Transverse colon (tissue), 3 donors: Measurements from ENCODE around the gene PRSS57.

ENCODE experiments used
- POLR2A ChIP-seq: fragments of 450-650 bp; IDR thresholded peaks from one replicate; pipeline ENCODE4 v1.6.1; 2016; ENCODE audit warnings: antibody characterized with exemption, mild to moderate bottlenecking, moderate library complexity
- TF ChIP-seq, protein P1 (sequence below), 5 experiments: fragments of 200-600 bp in 3 of 5; fragments of 450-650 bp in 2 of 5; sonication (generic) in 3 of 5; IDR thresholded peaks; 1 replicate in 2 of 5; 2 replicates in 3 of 5; pipeline ENCODE4 v1.5.1; 2016 to 2017; ENCODE audit warnings: antibody characterized with exemption in 5 of 5, inconsistent platforms in 3 of 5, mild to moderate bottlenecking in 2 of 5, moderate library complexity in 1 of 5

DNA sequence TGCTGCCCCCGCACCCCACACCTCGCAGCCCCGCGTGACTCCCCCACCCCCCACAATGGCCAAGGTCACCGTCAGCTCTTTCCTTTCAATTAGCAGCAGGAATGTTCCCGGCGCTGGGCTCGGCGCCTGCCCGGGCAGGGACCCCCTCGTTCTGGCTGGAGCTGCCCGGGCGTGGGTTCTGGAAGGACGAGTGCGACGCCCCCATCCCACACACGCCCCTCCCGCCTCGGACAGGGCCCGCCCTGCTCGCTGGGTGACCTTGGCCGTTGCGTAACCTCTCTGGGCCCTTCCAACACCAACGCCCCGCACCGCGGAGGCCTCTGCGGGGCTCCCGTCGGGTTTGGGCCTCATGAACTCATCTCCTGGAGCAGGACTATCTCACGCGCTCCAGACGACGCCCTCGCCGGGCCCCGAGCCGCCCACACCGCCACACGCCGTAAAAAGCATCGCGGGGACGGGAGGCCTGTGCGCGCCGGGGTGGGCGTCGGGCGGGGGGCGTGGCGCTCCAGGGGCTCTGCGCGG lies 23.8 kb upstream of the PRSS57 start:
- TF ChIP-seq POLR2A: no peak
- TF ChIP-seq, protein P1, sequence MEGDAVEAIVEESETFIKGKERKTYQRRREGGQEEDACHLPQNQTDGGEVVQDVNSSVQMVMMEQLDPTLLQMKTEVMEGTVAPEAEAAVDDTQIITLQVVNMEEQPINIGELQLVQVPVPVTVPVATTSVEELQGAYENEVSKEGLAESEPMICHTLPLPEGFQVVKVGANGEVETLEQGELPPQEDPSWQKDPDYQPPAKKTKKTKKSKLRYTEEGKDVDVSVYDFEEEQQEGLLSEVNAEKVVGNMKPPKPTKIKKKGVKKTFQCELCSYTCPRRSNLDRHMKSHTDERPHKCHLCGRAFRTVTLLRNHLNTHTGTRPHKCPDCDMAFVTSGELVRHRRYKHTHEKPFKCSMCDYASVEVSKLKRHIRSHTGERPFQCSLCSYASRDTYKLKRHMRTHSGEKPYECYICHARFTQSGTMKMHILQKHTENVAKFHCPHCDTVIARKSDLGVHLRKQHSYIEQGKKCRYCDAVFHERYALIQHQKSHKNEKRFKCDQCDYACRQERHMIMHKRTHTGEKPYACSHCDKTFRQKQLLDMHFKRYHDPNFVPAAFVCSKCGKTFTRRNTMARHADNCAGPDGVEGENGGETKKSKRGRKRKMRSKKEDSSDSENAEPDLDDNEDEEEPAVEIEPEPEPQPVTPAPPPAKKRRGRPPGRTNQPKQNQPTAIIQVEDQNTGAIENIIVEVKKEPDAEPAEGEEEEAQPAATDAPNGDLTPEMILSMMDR (IDR thresholded peaks at IDR 0.05): no peak
